Retinal pigment epithelial cell (primary cell): Measurements from ENCODE around the gene KAT8.
"Not testable (repeated sequence)": the region's sequence is repeated elsewhere in the genome, so short reads cannot be mapped to it uniquely, and the experiment has no call there.

Source experiments
- DNase-seq: peaks from one replicate; pipeline ENCODE4 v3.0.0-alpha.2; 2010; ENCODE audit warnings: low read depth
- H3K4me3 ChIP-seq: 2 replicates; pipeline ENCODE4 v1.5.1; 2011; ENCODE audit warnings: mild to moderate bottlenecking, low read length, control low read depth, moderate library complexity
- TF ChIP-seq, protein P1 (sequence below): conservative IDR thresholded peaks from 2 replicates; pipeline ENCODE4 v1.5.1; 2011; ENCODE audit warnings: low read depth, low read length, control low read depth, inconsistent platforms

KAT8 gene

DNA sequence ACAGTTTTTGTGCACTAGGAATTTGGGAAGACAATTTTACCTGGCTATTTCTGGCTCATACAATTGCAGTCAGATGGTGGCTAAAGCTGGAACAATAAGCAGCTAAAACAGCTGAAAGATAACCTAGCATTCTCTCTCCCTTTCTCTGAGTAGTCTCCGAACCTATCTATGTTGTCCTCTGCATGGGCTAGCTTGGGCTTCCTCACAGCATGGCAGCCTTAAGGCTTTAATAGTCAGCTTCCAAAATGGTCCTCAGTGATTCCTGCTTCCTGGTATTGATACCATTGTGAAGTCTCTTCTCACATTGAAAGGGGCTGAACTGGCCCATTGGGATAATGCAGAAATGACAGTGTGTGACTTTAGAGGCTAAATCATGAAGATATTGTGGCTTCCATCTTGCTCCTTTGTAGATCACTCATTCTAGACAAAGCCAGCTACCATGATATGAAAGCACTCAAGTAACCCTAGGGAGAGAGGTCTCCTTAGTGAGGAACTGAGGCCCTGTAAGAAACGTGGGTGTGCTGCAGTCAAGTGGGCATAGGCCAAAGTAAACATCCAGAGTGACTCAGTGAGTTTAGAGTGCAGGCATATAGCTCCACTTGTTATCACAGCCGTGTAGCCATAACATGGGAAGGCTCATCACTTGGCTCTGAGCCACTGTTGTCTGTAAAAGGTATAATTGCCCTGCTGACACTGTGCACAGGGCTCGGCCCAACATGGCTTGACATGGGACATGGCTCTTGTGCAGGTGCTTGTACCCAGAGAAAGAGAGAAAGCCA, 17.4 kb upstream of the KAT8 start:
- no peak for DNase-seq
- H3K4me3 ChIP-seq = no peak overlapping the region

DNA sequence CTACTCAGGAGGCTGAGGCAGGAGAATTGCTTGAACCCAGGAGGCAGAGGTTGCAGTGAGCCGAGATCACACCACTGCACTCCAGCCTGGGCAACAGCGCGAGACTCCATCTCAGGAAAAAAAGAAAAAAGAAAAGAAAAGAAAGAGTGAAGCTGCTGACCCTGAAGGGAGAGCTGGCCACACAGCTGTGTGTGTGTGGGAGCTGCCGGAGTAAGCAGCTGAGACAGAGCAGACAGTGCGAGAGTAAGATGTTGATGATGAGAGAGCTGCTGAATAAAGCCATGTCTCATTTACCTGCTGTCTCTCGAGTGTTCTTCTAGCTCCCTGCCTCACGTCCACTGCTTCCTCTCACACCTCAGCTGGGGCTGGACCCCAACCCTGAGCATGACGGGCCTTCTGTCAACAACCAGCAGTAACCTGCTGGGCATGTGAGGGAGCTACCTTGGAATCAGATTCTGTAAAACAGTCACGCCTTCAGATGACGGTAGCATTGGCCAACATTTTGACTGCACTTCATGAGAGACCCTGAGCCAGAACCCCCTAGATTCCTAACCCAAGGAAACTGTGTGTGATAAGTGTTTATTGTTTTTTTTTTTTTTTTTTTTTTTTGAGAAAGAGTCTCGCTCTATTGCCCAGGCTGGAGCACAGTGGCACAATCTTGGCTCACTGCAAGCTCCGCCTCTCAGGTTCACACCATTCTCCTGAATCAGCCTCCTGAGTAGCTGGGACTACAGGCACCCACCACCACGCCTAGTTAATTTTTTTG, 16.4 kb upstream of the KAT8 start:
- DNase-seq, H3K4me3 ChIP-seq: not testable (repeated sequence)

More for the DNA sequence above, 17.4 kb upstream of the KAT8 start:
- TF ChIP-seq, protein P1, sequence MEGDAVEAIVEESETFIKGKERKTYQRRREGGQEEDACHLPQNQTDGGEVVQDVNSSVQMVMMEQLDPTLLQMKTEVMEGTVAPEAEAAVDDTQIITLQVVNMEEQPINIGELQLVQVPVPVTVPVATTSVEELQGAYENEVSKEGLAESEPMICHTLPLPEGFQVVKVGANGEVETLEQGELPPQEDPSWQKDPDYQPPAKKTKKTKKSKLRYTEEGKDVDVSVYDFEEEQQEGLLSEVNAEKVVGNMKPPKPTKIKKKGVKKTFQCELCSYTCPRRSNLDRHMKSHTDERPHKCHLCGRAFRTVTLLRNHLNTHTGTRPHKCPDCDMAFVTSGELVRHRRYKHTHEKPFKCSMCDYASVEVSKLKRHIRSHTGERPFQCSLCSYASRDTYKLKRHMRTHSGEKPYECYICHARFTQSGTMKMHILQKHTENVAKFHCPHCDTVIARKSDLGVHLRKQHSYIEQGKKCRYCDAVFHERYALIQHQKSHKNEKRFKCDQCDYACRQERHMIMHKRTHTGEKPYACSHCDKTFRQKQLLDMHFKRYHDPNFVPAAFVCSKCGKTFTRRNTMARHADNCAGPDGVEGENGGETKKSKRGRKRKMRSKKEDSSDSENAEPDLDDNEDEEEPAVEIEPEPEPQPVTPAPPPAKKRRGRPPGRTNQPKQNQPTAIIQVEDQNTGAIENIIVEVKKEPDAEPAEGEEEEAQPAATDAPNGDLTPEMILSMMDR = no peak

DNA sequence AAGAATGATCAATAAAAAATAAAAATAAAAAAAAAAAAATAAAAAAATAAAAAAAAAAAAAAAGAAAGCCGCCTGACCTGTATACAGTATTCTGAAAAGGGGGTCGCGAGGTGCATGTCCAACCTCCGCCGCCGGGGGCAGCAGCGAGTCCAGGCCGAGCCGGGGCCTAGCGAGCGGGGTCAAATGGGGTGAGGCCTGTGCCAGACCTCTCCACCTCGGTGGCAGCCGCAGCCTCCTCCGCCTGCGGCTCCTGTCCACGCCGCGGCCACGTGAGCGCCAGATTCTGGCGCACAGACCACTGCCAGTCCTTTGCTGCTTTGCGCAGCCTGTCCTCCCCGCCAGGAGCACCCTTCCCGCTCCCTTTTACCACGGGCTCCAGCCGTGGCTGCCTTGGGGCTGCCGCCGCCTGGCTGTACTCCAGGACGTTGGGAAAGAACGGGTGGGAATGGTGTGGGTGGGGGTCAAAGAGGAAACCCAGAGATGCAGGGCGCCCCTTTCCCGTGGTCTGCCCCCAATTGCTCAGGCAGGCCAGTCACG, 11.7 kb upstream of the KAT8 start:
- TF ChIP-seq, protein P1 = peak; percentile 82
- DNase-seq = no peak
- no peak overlapping the region for H3K4me3 ChIP-seq

DNA sequence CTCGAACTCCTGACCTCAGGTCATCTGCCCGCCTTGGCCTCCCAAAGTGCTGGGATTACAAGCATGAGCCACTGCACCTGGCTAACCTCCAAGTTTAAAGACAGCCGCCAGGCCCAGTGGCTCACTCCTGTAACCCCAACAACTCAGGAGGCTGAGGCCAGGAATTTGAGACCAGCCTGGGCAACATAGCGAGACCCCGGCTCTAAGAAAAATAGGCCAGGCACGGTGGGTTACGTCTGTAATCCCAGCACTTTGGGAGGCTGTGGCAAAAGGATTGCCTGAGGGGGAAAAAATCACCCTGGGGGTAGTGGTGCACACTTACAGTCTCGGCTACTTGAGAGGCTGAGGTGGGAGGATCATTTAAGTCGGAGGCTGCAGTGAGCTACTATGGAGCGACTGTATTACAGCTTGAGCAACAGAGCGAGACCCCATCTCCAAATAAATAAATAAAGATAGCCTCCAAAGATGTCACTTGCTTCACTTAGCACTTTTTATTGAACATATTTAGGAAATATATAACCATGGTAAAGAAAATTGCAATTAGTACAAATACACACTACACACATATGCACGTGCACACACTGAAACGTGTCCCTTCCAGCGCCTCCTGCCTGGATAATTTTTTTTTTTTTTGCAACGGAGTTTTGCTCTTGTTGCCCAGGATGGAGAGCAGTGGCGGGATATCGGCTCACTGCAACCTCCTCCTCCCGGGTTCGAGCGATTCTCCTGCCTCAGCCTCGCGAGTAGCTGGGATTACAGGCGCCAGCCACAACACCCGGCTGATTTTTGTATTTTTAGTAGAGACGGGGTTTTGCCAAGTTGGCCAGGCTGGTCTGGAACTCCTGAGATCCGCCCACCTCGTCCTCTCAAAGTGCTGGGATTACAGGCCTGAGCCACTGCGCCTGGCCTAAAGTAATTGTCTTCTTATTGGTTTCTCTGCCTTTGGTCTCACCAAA, 10.7 kb upstream of the KAT8 start:
- no peak overlapping the region for H3K4me3 ChIP-seq
- DNase-seq = no peak
- TF ChIP-seq, protein P1 = no peak

DNA sequence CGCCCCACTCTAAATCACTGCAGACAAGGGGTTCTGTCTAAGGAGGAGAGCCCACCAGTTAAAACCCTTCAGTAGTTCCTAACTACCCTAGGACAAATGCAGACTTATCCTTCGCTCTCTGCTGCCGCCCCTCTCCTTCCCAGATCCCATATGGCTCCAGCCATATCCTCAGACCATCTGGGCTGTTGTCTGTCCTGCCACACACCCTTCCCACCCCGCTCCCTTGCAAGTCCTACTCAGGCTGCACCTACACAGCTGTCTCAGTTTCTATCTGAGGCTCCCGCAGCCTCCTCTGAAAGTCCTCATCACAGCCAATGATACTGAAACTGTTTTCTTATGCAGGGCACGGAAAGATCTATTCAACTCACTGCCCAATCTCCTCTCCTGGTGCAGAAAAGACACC, 10.0 kb upstream of the KAT8 start:
- TF ChIP-seq, protein P1 = no peak
- no peak for DNase-seq
- H3K4me3 ChIP-seq = peak overlapping the region; percentile 70

DNA sequence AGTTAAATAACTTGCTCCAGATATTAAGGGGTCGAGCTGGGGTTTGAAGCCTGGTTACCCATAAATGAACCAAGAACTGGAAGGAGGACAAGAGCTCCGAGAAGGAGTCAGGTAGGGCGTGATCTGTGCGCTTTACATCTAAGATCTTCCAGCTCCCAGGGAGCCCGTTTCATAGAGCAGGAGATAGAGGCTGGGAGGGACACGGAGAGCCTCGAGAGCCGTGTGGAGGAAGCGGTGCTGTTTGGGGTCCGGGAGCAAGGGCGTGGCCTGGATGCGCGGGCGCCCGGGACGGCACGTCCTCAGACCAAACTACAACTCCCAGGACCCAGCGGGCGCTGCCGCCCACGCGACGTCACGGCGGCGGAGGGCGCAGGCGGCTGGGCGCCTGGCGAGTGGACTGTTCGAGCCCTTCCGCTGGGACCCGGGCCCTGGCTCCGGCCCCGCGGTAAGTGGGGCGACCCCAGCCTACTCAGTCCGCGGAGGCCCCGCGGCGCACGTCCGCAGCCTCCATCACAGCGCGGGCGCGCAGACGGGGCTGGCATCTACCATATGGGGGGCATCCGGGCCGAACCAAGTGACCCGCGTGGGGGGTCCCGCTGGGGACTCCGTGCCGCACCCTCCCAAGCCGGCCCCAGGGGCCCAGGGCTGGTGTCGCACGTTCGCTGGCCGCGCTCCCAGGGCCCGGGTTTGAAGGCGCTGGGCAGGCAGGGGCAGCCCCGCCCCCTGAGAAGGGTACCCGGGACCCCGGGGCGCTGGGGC, 9.2 kb upstream of the KAT8 start, which contains the start of gene BCKDK:
BCKDK (plus strand) TSS at position 352 of the 759 bp plus-strand sequence. CDS start 838 bp downstream, outside the sequence.
- DNase-seq = no peak
- H3K4me3 ChIP-seq = peak within 1 kb of the TSS; percentile 70
- TF ChIP-seq, protein P1 = no peak
